ENCODE data around the gene ZSCAN5A. TPM values are rescaled to one million over a fixed set of nuclear protein-coding genes. Genes with fewer than 3 reads are reported as not detected.

Gene ZSCAN5A
- total and polyA plus RNA-seq, 2 donors (not counting 1 experiment from before 2014, with no cell fraction given) = 5.5 to 6.3 TPM

GRCh38 chr19:56304243-56304642 lies 10.4 kb downstream of the ZSCAN5A start:
- Histone ChIP-seq H3K36me3 (ENCODE audit: control insufficient read depth, insufficient read depth, low read length) (no peaks in the 10 kb centered on the region), H3K9ac (ENCODE audit: insufficient read depth, low read length) (no peak overlapping the region), H3K9me3 (ENCODE audit: control insufficient read depth, insufficient read depth, low read depth, low read length) (no peaks in the 10 kb centered on the region), H3K27ac (ENCODE audit: insufficient read depth, low read length) (no peak overlapping the region), H2AFZ (ENCODE audit: low read length) (no peak overlapping the region), H3K4me2 (ENCODE audit: extremely low read depth, insufficient read depth, low read length) (no peak overlapping the region), H3K4me3 (replicated peaks in 1 of 4; ENCODE audit: control extremely low read depth in 1 of 4, insufficient read depth in 1 of 4, low read depth in 3 of 4, low read length in 4 of 4) (no peak overlapping the region), H3K79me2 (ENCODE audit: control insufficient read depth, insufficient read depth, low read length) (no peaks in the 10 kb centered on the region), H4K20me1 (ENCODE audit: control insufficient read depth, extremely low read depth, insufficient read depth, low read length) (no peaks in the 10 kb centered on the region), H3K4me1 (ENCODE audit: control insufficient read depth, extremely low read depth, insufficient read depth, low read length) (no peaks in the 10 kb centered on the region), H3K27me3 (ENCODE audit: control insufficient read depth, insufficient read depth, low read length) (no peaks in the 10 kb centered on the region)
- TF ChIP-seq EZH2 (IDR thresholded peaks at IDR 0.05; ENCODE audit: low read length, missing control alignments) (no peak), CTCF (conservative IDR thresholded peaks at IDR 0.05 in 1 of 2, IDR thresholded peaks at IDR 0.05 in 1 of 2; ENCODE audit: low read depth in 1 of 2, low read length in 2 of 2) (no peak)
- no peak for DNase-seq (ENCODE audit: low read depth in 2 of 2)

- no peak overlapping the region for H3K4me2 ChIP-seq (ENCODE audit: extremely low read depth, insufficient read depth, low read length)
- no peak overlapping the region for H3K9ac ChIP-seq (ENCODE audit: insufficient read depth, low read length)
- H4K20me1 ChIP-seq (ENCODE audit: control insufficient read depth, extremely low read depth, insufficient read depth, low read length) = no peaks in the 10 kb centered on the region
- H3K79me2 ChIP-seq (ENCODE audit: control insufficient read depth, insufficient read depth, low read length) = no peaks in the 10 kb centered on the region
- TF ChIP-seq CTCF (conservative IDR thresholded peaks at IDR 0.05 in 1 of 2, IDR thresholded peaks at IDR 0.05 in 1 of 2; ENCODE audit: low read depth in 1 of 2, low read length in 2 of 2) = no peak
- no peak for TF ChIP-seq EZH2 (IDR thresholded peaks at IDR 0.05; ENCODE audit: low read length, missing control alignments)
- H3K4me1 ChIP-seq (ENCODE audit: control insufficient read depth, extremely low read depth, insufficient read depth, low read length) = no peaks in the 10 kb centered on the region
- no peak overlapping the region for H3K27ac ChIP-seq (ENCODE audit: insufficient read depth, low read length)
- no peaks in the 10 kb centered on the region for H3K36me3 ChIP-seq (ENCODE audit: control insufficient read depth, insufficient read depth, low read length)
- H2AFZ ChIP-seq (ENCODE audit: low read length) = no peak overlapping the region
- no peaks in the 10 kb centered on the region for H3K27me3 ChIP-seq (ENCODE audit: control insufficient read depth, insufficient read depth, low read length)
- H3K9me3 ChIP-seq (ENCODE audit: control insufficient read depth, insufficient read depth, low read depth, low read length) = no peaks in the 10 kb centered on the region
- no peak for DNase-seq (ENCODE audit: low read depth in 2 of 2)
- no peak overlapping the region for H3K4me3 ChIP-seq (replicated peaks in 1 of 4; ENCODE audit: control extremely low read depth in 1 of 4, insufficient read depth in 1 of 4, low read depth in 3 of 4, low read length in 4 of 4)
Observed at GRCh38 chr19:56301886-56302620, 12.6 kb downstream of the ZSCAN5A start.

GRCh38 chr19:56301155-56301554 lies 13.5 kb downstream of the ZSCAN5A start:
- no peak overlapping the region for H3K4me2 ChIP-seq (ENCODE audit: extremely low read depth, insufficient read depth, low read length)
- no peaks in the 10 kb centered on the region for H3K4me1 ChIP-seq (ENCODE audit: control insufficient read depth, extremely low read depth, insufficient read depth, low read length)
- no peaks in the 10 kb centered on the region for H3K79me2 ChIP-seq (ENCODE audit: control insufficient read depth, insufficient read depth, low read length)
- no peak for TF ChIP-seq EZH2 (IDR thresholded peaks at IDR 0.05; ENCODE audit: low read length, missing control alignments)
- no peaks in the 10 kb centered on the region for H4K20me1 ChIP-seq (ENCODE audit: control insufficient read depth, extremely low read depth, insufficient read depth, low read length)
- H3K4me3 ChIP-seq (replicated peaks in 1 of 4; ENCODE audit: control extremely low read depth in 1 of 4, insufficient read depth in 1 of 4, low read depth in 3 of 4, low read length in 4 of 4) = no peak overlapping the region
- H3K9me3 ChIP-seq (ENCODE audit: control insufficient read depth, insufficient read depth, low read depth, low read length) = no peaks in the 10 kb centered on the region
- DNase-seq (ENCODE audit: low read depth in 2 of 2) = no peak
- H3K36me3 ChIP-seq (ENCODE audit: control insufficient read depth, insufficient read depth, low read length) = no peaks in the 10 kb centered on the region
- H2AFZ ChIP-seq (ENCODE audit: low read length) = no peak overlapping the region
- no peaks in the 10 kb centered on the region for H3K27me3 ChIP-seq (ENCODE audit: control insufficient read depth, insufficient read depth, low read length)
- no peak overlapping the region for H3K27ac ChIP-seq (ENCODE audit: insufficient read depth, low read length)
- no peak overlapping the region for H3K9ac ChIP-seq (ENCODE audit: insufficient read depth, low read length)
